Esophagus muscularis mucosa (tissue), 4 donors: ENCODE results near the gene TTC23L. TPM values are rescaled to one million over a fixed set of nuclear protein-coding genes. Genes with fewer than 3 reads are reported as not detected.
A peak's percentile ranks its signal among the peaks of the same experiment; 100 is the strongest.

Source experiments
- DNase-seq: peaks from one replicate; pipeline ENCODE4 v3.0.0-alpha.2; 2017; ENCODE audit errors: extremely low spot score
- H3K27ac ChIP-seq, 4 donors: fragments of 200-600 bp; sonication (generic); replicated peaks in 1 of 4; 1 replicate in 3 of 4; 2 replicates in 1 of 4; pipeline ENCODE4 v1.5.1; 2016 to 2019; ENCODE audit warnings: mild to moderate bottlenecking in 1 of 4
- H3K27me3 ChIP-seq, 4 donors: fragments of 200-600 bp; sonication (generic); one replicate each; pipeline versions ENCODE4 v1.5.1 to v1.6.0; 2016 to 2019
- H3K36me3 ChIP-seq, 4 donors: fragments of 200-600 bp; sonication (generic); one replicate each; pipeline ENCODE4 v1.5.1; 2016 to 2019
- H3K4me1 ChIP-seq, 4 donors: fragments of 200-600 bp; sonication (generic); one replicate each; pipeline ENCODE4 v1.5.1; 2016 to 2019
- H3K4me3 ChIP-seq, 4 donors: fragments of 200-600 bp; sonication (generic); 1 replicate in 2 of 4; 2 replicates in 2 of 4; pipeline ENCODE4 v1.5.1; 2016 to 2019; ENCODE audit warnings: mild to moderate bottlenecking in 4 of 4, moderate library complexity in 1 of 4
- H3K9me3 ChIP-seq, 4 donors: fragments of 200-600 bp; sonication (generic); 1 replicate in 3 of 4; 2 replicates in 1 of 4; pipeline ENCODE4 v1.5.1; 2016 to 2019
- CTCF ChIP-seq, 3 experiments: fragments of 200-600 bp in 2 of 3; fragments of 450-650 bp in 1 of 3; sonication (generic) in 2 of 3; IDR thresholded peaks; one replicate each; pipeline ENCODE4 v1.5.1; 2017 to 2019; ENCODE audit warnings: antibody characterized with exemption in 3 of 3, mild to moderate bottlenecking in 2 of 3, moderate library complexity in 1 of 3
- EP300 ChIP-seq: sonication (generic); formaldehyde crosslinking; IDR thresholded peaks from one replicate; pipeline ENCODE4 v1.6.1; 2017; ENCODE audit warnings: antibody characterized with exemption
- POLR2A ChIP-seq: fragments of 450-650 bp; IDR thresholded peaks from one replicate; pipeline ENCODE4 v1.6.1; 2017; ENCODE audit warnings: antibody characterized with exemption, moderate library complexity, mild to moderate bottlenecking, low read depth
- POLR2AphosphoS5 ChIP-seq, 2 donors: sonication (generic); formaldehyde crosslinking; IDR thresholded peaks; one replicate each; pipeline ENCODE4 v1.6.1; 2017; ENCODE audit warnings: antibody characterized with exemption in 2 of 2
- WGBS: methylation state at CpG from one replicate; pipeline ENCODE4 v1.1.5; 2018; 5-methylcytosine and 5-hydroxymethylcytosine counted together
- intact Hi-C: fragments of 100-400 bp; cut with DNase I; formaldehyde crosslinking; loops from one replicate; pipeline ENCODE4 v1.15.1; 2023
- total RNA-seq, 4 donors: library from RNA; depleted of rRNA; stranded (reverse); fragments of >200 nt; gene quantifications; one replicate each; pipeline versions ENCODE4 v1.1.0 to v1.2.1, GENCODE V29; 2016

The TTC23L gene
- total RNA-seq, 4 donors from 2014 or later, result not detected

- TF ChIP-seq POLR2AphosphoS5 (IDR thresholded peaks at IDR 0.05) (no peak), EP300 (no peak), POLR2A (no peak), CTCF (IDR thresholded peaks at IDR 0.05) (no peak)
- H3K27me3 ChIP-seq, result no peaks in the 10 kb centered on the region
- 91% methylated on average over 5 of the region's 5 CpGs for WGBS
- no peak overlapping the region for H3K27ac ChIP-seq
- H3K36me3 ChIP-seq, result peaks cover 15 to 42% (median 24%) of the 10 kb centered on the region in 4 donors
- DNase-seq, result no peak
- no peaks in the 10 kb centered on the region for H3K9me3 ChIP-seq
- intact Hi-C loops, result no loop called here
- no peaks in the 10 kb centered on the region for H3K4me1 ChIP-seq
- H3K4me3 ChIP-seq, result no peak overlapping the region
Measured at GRCh38 chr5:34832568-34832967, 6.4 kb upstream of the TTC23L start.

GRCh38 chr5:34833090-34833489 lies 5.9 kb upstream of the TTC23L start:
- intact Hi-C loops, result no loop called here
- H3K4me1 ChIP-seq, result no peaks in the 10 kb centered on the region
- H3K27ac ChIP-seq, result no peak overlapping the region
- H3K4me3 ChIP-seq, result no peak overlapping the region
- H3K27me3 ChIP-seq, result no peaks in the 10 kb centered on the region
- peaks cover 11 to 37% (median 19%) of the 10 kb centered on the region in 4 donors for H3K36me3 ChIP-seq
- WGBS, result 93% methylated on average over 1 of the region's 1 CpG
- DNase-seq, result no peak
- H3K9me3 ChIP-seq, result no peaks in the 10 kb centered on the region
- no peak for TF ChIP-seq POLR2A
- no peak for TF ChIP-seq EP300
- TF ChIP-seq POLR2AphosphoS5 (IDR thresholded peaks at IDR 0.05), result no peak
- no peak for TF ChIP-seq CTCF (IDR thresholded peaks at IDR 0.05)

- 79% methylated on average over 9 of the region's 9 CpGs for WGBS
- TF ChIP-seq CTCF (IDR thresholded peaks at IDR 0.05) (no peak), EP300 (no peak), POLR2AphosphoS5 (IDR thresholded peaks at IDR 0.05) (no peak), POLR2A (no peak)
- Histone ChIP-seq H3K9me3 (no peaks in the 10 kb centered on the region), H3K27me3 (no peaks in the 10 kb centered on the region), H3K27ac (peak overlapping the region in 2 of 4 donors; percentile 5 to 18), H3K4me1 (peaks cover 3 to 7% (median 5%) of the 10 kb centered on the region in 4 donors), H3K4me3 (no peak overlapping the region), H3K36me3 (peaks cover 11 to 34% (median 18%) of the 10 kb centered on the region in 4 donors)
- intact Hi-C loops, result no loop called here
- DNase-seq, result no peak
Measured at GRCh38 chr5:34833976-34834793, 4.8 kb upstream of the TTC23L start.

GRCh38 chr5:34834794-34835089 lies 4.2 kb upstream of the TTC23L start:
- 85% methylated on average over 1 of the region's 1 CpG for WGBS
- H3K36me3 ChIP-seq, result peaks cover 5 to 29% (median 13%) of the 10 kb centered on the region in 4 donors
- H3K9me3 ChIP-seq, result no peaks in the 10 kb centered on the region
- peak overlapping the region in 1 of 4 donors; percentile 5 for H3K27ac ChIP-seq
- intact Hi-C loops, result loop anchor here (5.0 kb wide), 3 partner anchors 182 to 352 kb away; no protein-coding TSS in a partner anchor
- DNase-seq, result no peak
- peaks cover 3 to 11% (median 10%) of the 10 kb centered on the region in 4 donors for H3K4me1 ChIP-seq
- H3K4me3 ChIP-seq, result no peak overlapping the region
- H3K27me3 ChIP-seq, result no peaks in the 10 kb centered on the region
- TF ChIP-seq CTCF (IDR thresholded peaks at IDR 0.05) (no peak), POLR2AphosphoS5 (IDR thresholded peaks at IDR 0.05) (no peak), EP300 (no peak), POLR2A (no peak)
